ENCODE results near the gene CEACAM20.
A peak's percentile ranks its signal among the peaks of the same experiment; 100 is the strongest.

DNA sequence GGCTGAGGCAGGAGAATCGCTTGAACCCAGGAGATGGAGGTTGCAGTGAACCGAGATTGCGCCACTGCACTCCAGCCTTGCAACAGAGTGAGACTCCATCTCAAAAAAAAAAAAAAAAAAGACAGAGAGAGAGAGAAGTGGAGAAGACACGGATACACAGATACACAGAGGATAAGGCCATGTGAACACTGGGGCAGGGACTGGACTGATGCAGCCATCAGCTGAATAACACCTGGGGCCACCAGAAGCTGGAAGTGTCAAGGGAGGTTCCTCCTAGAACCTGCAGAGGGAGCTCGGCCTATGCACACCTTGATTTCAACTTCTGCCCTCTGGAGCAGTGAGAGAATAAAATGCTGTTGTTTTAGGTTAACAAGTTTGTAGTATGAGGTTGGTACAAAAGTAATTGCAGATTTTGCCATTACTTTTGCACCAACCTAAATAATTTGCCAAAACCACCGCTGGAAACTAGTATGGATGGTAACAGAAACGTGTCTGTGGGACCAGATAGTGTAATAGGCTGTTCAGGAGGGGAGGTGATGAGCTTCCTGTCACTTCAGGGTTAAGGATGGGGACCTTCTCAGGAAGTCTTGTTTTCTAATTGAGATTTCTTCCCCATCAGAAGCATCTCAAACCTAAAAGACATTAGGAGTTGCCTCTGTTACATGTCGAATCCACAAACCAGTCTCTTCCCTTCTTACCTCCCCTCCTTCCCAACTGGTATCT lies 47.5 kb upstream of the CEACAM20 start:
- TF ChIP-seq, protein P1, sequence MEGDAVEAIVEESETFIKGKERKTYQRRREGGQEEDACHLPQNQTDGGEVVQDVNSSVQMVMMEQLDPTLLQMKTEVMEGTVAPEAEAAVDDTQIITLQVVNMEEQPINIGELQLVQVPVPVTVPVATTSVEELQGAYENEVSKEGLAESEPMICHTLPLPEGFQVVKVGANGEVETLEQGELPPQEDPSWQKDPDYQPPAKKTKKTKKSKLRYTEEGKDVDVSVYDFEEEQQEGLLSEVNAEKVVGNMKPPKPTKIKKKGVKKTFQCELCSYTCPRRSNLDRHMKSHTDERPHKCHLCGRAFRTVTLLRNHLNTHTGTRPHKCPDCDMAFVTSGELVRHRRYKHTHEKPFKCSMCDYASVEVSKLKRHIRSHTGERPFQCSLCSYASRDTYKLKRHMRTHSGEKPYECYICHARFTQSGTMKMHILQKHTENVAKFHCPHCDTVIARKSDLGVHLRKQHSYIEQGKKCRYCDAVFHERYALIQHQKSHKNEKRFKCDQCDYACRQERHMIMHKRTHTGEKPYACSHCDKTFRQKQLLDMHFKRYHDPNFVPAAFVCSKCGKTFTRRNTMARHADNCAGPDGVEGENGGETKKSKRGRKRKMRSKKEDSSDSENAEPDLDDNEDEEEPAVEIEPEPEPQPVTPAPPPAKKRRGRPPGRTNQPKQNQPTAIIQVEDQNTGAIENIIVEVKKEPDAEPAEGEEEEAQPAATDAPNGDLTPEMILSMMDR (IDR thresholded peaks at IDR 0.05): peak in 1 of 2 donors; percentile 52
- no peak for TF ChIP-seq POLR2AphosphoS5 (IDR thresholded peaks at IDR 0.05)
- TF ChIP-seq POLR2A (IDR thresholded peaks at IDR 0.05): no peak
- no peak for TF ChIP-seq EP300 (IDR thresholded peaks at IDR 0.05)
